HCT116 (cell line): ENCODE measurements around the gene CACNA1C. TPM values are rescaled to one million over a fixed set of nuclear protein-coding genes. Genes with fewer than 3 reads are reported as not detected.

Source experiments
- ATAC-seq: fragments of 200-7000 bp; cut with Tn5 transposase; 2 replicates; pipeline ENCODE4 v1.9.1; 2020; ENCODE audit warnings: mild to moderate bottlenecking, moderate library complexity
- BruUV-seq: library from RNA; stranded (reverse); fragments of 400-500 nt; replicated peaks from 2 replicates; lab custom pipeline; 2021; lab: Mats Ljungman, UMichigan
- CTCF ChIA-PET: fragments of 300-600 bp; sonication (Branson Sonifier 250); formaldehyde crosslinking; loops from one replicate; lab custom pipeline; 2021; ENCODE audit warnings: antibody characterized with exemption; lab: Charles Lee
- POLR2A ChIA-PET: fragments of 300-600, 350-600 bp; sonication (Branson Sonifier 250); formaldehyde crosslinking; loops from one replicate; lab custom pipeline; 2021; ENCODE audit warnings: antibody characterized with exemption; lab: Charles Lee
- RAD21 ChIA-PET, 2 experiments: fragments of 300-600 bp; sonication (Branson Sonifier 250); formaldehyde crosslinking; loops; one replicate each; lab custom pipeline; 2023; ENCODE audit warnings: low total read pairs in 2 of 2; ENCODE audit not compliant: uncharacterized antibody in 2 of 2, unreplicated experiment in 2 of 2, low non-redundant PET in 1 of 2; lab: Charles Lee
- DNase-seq: peaks from one replicate; pipeline ENCODE4 v3.0.0-alpha.2; 2010; ENCODE audit warnings: low read depth, low spot score
- H2AFZ ChIP-seq: fragments of 200-600 bp; shearing (Covaris generic), sonication (generic); 2 replicates; pipeline ENCODE4 v1.6.1; 2017; ENCODE audit warnings: low read depth, mixed run types, mixed read lengths, antibody characterized with exemption, low read length; ENCODE audit not compliant: poor library complexity, severe bottlenecking
- H3K27ac ChIP-seq: 2 replicates; pipeline ENCODE4 v1.5.1; 2012; ENCODE audit warnings: low read depth, low read length
- H3K27me3 ChIP-seq: fragments of 200-600 bp; sonication (generic); 2 replicates; pipeline ENCODE4 v1.6.1; 2016; ENCODE audit warnings: mixed run types, low read length, mixed read lengths; ENCODE audit not compliant: insufficient read depth
- H3K36me3 ChIP-seq, 2 experiments: fragments of 200-500 bp in 1 of 2; fragments of 200-600 bp in 1 of 2; sonication (Bioruptor generic) in 1 of 2; sonication (generic) in 1 of 2; 2 replicates each; pipeline versions ENCODE4 v1.5.1 to v1.6.1; 2014 to 2016; ENCODE audit warnings: low read length in 2 of 2, inconsistent platforms in 1 of 2, mixed read lengths in 1 of 2, mixed run types in 1 of 2; ENCODE audit not compliant: insufficient read depth in 2 of 2, control insufficient read depth in 1 of 2
- H3K4me1 ChIP-seq, 2 experiments: fragments of 200-600 bp in 1 of 2; sonication (generic) in 1 of 2; 2 replicates each; pipeline versions ENCODE4 v1.5.1 to v1.6.1; 2012 to 2017; ENCODE audit warnings: low read length in 2 of 2, inconsistent platforms in 1 of 2, mild to moderate bottlenecking in 1 of 2, mixed read lengths in 1 of 2, mixed run types in 1 of 2, moderate library complexity in 1 of 2; ENCODE audit not compliant: insufficient read depth in 2 of 2, control insufficient read depth in 1 of 2
- H3K4me2 ChIP-seq: fragments of 200-600 bp; sonication (generic); 2 replicates; pipeline ENCODE4 v1.6.1; 2017; ENCODE audit warnings: mixed run types, low read length, mixed read lengths
- H3K4me3 ChIP-seq, 2 experiments: fragments of 200-600 bp in 1 of 2; sonication (generic) in 1 of 2; replicated peaks in 1 of 2; 2 replicates each; pipeline ENCODE4 v1.5.1; 2011 to 2016; ENCODE audit warnings: low read length in 2 of 2, control low read depth in 1 of 2, low read depth in 1 of 2, mild to moderate bottlenecking in 1 of 2, mixed read lengths in 1 of 2, mixed run types in 1 of 2
- H3K79me2 ChIP-seq: fragments of 200-600 bp; sonication (generic); 2 replicates; pipeline ENCODE4 v1.6.1; 2017; ENCODE audit warnings: mild to moderate bottlenecking, mixed run types, low read length, moderate library complexity, mixed read lengths; ENCODE audit not compliant: insufficient read depth
- H3K9ac ChIP-seq: fragments of 200-600 bp; sonication (generic); 2 replicates; pipeline ENCODE4 v1.6.1; 2016; ENCODE audit warnings: low read length, mixed read lengths
- H3K9me2 ChIP-seq: fragments of 200-600 bp; sonication (generic), shearing (Covaris generic); 2 replicates; pipeline ENCODE4 v1.6.1; 2017; ENCODE audit warnings: mixed run types, mild to moderate bottlenecking, moderate library complexity; ENCODE audit not compliant: insufficient read depth
- H3K9me3 ChIP-seq, 2 experiments: fragments of 200-500 bp in 1 of 2; fragments of 200-600 bp in 1 of 2; sonication (Bioruptor generic) in 1 of 2; sonication (generic) in 1 of 2; 2 replicates each; pipeline ENCODE4 v1.6.1; 2014 to 2017; ENCODE audit warnings: low read length in 2 of 2, mixed read lengths in 2 of 2, inconsistent platforms in 1 of 2, low read depth in 1 of 2, mild to moderate bottlenecking in 1 of 2, mixed run types in 1 of 2, moderate library complexity in 1 of 2; ENCODE audit not compliant: control insufficient read depth in 1 of 2, insufficient read depth in 1 of 2
- H4K20me1 ChIP-seq: fragments of 200-600 bp; sonication (generic), shearing (Covaris generic); 2 replicates; pipeline ENCODE4 v1.6.1; 2017; ENCODE audit warnings: mixed run types, mild to moderate bottlenecking, moderate library complexity; ENCODE audit not compliant: insufficient read depth
- CBX3 ChIP-seq: IDR thresholded peaks from 2 replicates; pipeline ENCODE4 v1.6.1; 2012; ENCODE audit warnings: low read depth
- CTCF ChIP-seq, 3 experiments: fragments of 200-600 bp in 1 of 3; sonication (generic) in 1 of 3; IDR thresholded peaks in 2 of 3; conservative IDR thresholded peaks in 1 of 3; 2 replicates each; pipeline ENCODE4 v1.5.1; 2012 to 2017; ENCODE audit warnings: low read depth in 2 of 3, low read length in 2 of 3, antibody characterized with exemption in 1 of 3, borderline replicate concordance in 1 of 3, control low read depth in 1 of 3, mild to moderate bottlenecking in 1 of 3, mixed read lengths in 1 of 3, mixed run types in 1 of 3, moderate library complexity in 1 of 3; ENCODE audit not compliant: insufficient read depth in 1 of 3
- EGR1 ChIP-seq: IDR thresholded peaks from 2 replicates; pipeline ENCODE4 v1.6.1; 2012; ENCODE audit warnings: low read depth
- ELF1 ChIP-seq: IDR thresholded peaks from 2 replicates; pipeline ENCODE4 v1.6.1; 2012; ENCODE audit warnings: low read depth, borderline replicate concordance
- EZH2 ChIP-seq: fragments of 200-600 bp; sonication (generic); IDR thresholded peaks from 2 replicates; pipeline ENCODE4 v1.6.1; 2017; ENCODE audit warnings: antibody characterized with exemption, mixed run types
- FOSL1 ChIP-seq: IDR thresholded peaks from 2 replicates; pipeline ENCODE4 v1.6.1; 2012; ENCODE audit warnings: low read depth
- JUND ChIP-seq: IDR thresholded peaks from 2 replicates; pipeline ENCODE4 v1.6.1; 2012
- MAX ChIP-seq: IDR thresholded peaks from 2 replicates; pipeline ENCODE4 v1.6.1; 2012
- POLR2A ChIP-seq: IDR thresholded peaks from 2 replicates; pipeline ENCODE4 v1.7.0; 2011; ENCODE audit warnings: borderline replicate concordance; ENCODE audit not compliant: insufficient read depth, insufficient read length; ENCODE audit errors: extremely low read depth
- POLR2AphosphoS5 ChIP-seq: IDR thresholded peaks from 2 replicates; pipeline ENCODE4 v1.6.1; 2011; ENCODE audit warnings: mild to moderate bottlenecking, low read depth, low read length, moderate library complexity
- RAD21 ChIP-seq: IDR thresholded peaks from 2 replicates; pipeline ENCODE4 v1.6.1; 2012; ENCODE audit warnings: low read depth, mild to moderate bottlenecking
- REST ChIP-seq: IDR thresholded peaks from 2 replicates; pipeline ENCODE4 v1.6.1; 2012; ENCODE audit warnings: low read depth
- SIN3A ChIP-seq: IDR thresholded peaks from 2 replicates; pipeline ENCODE4 v1.6.1; 2012; ENCODE audit warnings: low read depth
- SP1 ChIP-seq: IDR thresholded peaks from 2 replicates; pipeline ENCODE4 v1.6.1; 2012; ENCODE audit warnings: low read depth
- SRF ChIP-seq: IDR thresholded peaks from 2 replicates; pipeline ENCODE4 v1.6.1; 2012; ENCODE audit warnings: low read depth
- YY1 ChIP-seq: IDR thresholded peaks from 2 replicates; pipeline ENCODE4 v1.6.1; 2011; ENCODE audit warnings: low read length, low read depth, moderate library complexity, mild to moderate bottlenecking; ENCODE audit not compliant: insufficient replicate concordance; ENCODE audit errors: extremely low read depth
- intact Hi-C: fragments of 100-400 bp; cut with micrococcal nuclease; formaldehyde crosslinking; loops from 2 replicates; pipeline ENCODE4 v1.10.0; 2022
- total RNA-seq: library from RNA; stranded (reverse); gene quantifications from one replicate; pipeline ENCODE4 v1.2.1, GENCODE V29; 2021; ENCODE audit not compliant: unreplicated experiment

CACNA1C gene
- total RNA-seq, 1 experiment from 2014 or later: 0.05 TPM

- no peaks in the 10 kb centered on the region for H3K9me3 ChIP-seq
- peaks cover 72% of the 10 kb centered on the region for H3K27me3 ChIP-seq
- no peak overlapping the region for H3K27ac ChIP-seq
- ChIA-PET POLR2A (no interaction called here), RAD21 (no interaction called here), CTCF (no interaction called here)
- H3K4me1 ChIP-seq: no peaks in the 10 kb centered on the region
- no peak overlapping the region for H3K4me2 ChIP-seq
- H4K20me1 ChIP-seq: no peaks in the 10 kb centered on the region
- no peak overlapping the region for H2AFZ ChIP-seq
- no peaks in the 10 kb centered on the region for H3K36me3 ChIP-seq
- no peaks in the 10 kb centered on the region for H3K79me2 ChIP-seq
- TF ChIP-seq SP1 (no peak), EGR1 (no peak), REST (no peak), SIN3A (no peak), FOSL1 (no peak), JUND (no peak), CBX3 (no peak), CTCF (IDR thresholded peaks at IDR 0.05 in 2 of 3, conservative IDR thresholded peaks at IDR 0.05 in 1 of 3; ENCODE audit: borderline replicate concordance in 1 of 3, insufficient read depth in 1 of 3, low read depth in 2 of 3, low read length in 2 of 3) (no peak), ELF1 (no peak), POLR2AphosphoS5 (no peak), EZH2 (no peak), POLR2A (no peak), SRF (no peak), MAX (no peak), RAD21 (no peak), YY1 (no peak)
- no peak overlapping the region for H3K9ac ChIP-seq
- DNase-seq (no peak), ATAC-seq (no peak)
- H3K4me3 ChIP-seq: no peak overlapping the region
- intact Hi-C loops: no loop called here
- no TSS peak for BruUV-seq
- H3K9me2 ChIP-seq: no peaks in the 10 kb centered on the region
These were observed 682.6 kb downstream of the CACNA1C start for GRCh38 chr12:2735432-2735831.
